ENCODE measurements around the gene GRM5.

Gene GRM5

DNA sequence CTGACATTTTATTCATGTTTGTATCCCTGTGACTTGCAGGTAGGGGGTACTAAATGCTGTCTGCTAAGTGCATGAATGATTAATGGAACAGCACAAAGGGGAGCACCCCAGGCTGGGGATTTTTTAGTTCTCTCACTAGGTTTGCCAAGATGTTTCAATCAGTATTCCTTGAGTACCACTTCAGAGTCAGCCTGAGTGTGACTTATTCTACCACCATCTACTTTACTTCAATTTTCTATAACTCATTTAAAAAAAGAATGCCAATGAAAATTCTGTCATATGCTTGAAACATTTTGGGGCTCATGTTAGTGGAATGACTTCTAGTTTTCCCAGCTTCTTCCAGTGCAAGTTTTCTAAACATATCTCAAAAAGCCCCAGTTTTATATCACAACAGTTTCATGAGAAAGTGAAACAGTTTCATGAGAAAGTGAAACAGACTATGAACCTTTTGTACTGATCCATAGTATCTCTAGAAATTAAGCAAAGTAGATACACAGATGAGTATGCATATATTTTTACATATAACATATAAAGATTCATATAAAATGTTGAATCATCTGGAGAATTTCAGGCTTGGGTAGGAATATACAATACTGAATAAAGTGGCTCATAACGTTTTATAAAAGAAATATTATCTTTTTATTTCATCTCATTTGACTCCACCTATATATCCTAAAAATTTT is 252.4 kb downstream of the GRM5 start:
- TF ChIP-seq, protein P1, sequence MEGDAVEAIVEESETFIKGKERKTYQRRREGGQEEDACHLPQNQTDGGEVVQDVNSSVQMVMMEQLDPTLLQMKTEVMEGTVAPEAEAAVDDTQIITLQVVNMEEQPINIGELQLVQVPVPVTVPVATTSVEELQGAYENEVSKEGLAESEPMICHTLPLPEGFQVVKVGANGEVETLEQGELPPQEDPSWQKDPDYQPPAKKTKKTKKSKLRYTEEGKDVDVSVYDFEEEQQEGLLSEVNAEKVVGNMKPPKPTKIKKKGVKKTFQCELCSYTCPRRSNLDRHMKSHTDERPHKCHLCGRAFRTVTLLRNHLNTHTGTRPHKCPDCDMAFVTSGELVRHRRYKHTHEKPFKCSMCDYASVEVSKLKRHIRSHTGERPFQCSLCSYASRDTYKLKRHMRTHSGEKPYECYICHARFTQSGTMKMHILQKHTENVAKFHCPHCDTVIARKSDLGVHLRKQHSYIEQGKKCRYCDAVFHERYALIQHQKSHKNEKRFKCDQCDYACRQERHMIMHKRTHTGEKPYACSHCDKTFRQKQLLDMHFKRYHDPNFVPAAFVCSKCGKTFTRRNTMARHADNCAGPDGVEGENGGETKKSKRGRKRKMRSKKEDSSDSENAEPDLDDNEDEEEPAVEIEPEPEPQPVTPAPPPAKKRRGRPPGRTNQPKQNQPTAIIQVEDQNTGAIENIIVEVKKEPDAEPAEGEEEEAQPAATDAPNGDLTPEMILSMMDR (IDR thresholded peaks at IDR 0.05; ENCODE audit: low read depth, low read length, missing control alignments) = no peak
- no peak overlapping the region for H3K4me3 ChIP-seq (ENCODE audit: low read depth, low read length)
- no peak for DNase-seq (ENCODE audit: low read depth)

DNA sequence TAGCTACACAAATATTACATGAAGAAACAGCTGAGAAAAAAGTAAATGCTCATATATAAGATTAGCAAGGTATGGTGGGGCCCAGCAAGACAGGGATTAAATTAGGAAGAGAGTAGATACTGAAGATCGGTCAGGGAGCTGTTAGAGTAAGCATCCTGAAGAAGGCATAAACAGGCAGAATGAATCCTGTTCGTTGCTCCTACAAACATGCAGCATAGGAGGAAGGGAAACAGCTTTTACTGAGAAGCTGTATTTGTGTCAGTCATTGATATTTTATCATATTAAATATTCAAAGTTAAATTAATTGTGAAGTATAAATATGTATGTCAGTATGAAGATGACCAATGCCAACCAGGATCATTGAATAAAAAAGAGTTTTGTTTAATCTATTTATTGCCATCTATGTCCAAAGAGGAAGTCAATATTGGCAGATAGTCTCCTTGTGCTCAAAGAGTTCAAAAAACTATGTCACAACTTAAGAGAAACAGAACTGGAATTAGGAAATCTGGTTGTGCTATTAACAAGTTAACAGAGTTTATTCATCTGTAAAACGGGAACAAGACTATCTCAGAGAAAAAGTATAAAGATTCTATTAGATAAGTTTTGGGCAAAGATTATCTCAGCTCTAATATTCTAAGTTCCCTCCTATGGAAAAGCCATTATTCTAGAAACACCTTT is 255.2 kb downstream of the GRM5 start:
- H3K4me3 ChIP-seq (ENCODE audit: low read depth, low read length) = no peak overlapping the region
- TF ChIP-seq, protein P1 (IDR thresholded peaks at IDR 0.05; ENCODE audit: low read depth, low read length, missing control alignments) = no peak
- no peak for DNase-seq (ENCODE audit: low read depth)

DNA sequence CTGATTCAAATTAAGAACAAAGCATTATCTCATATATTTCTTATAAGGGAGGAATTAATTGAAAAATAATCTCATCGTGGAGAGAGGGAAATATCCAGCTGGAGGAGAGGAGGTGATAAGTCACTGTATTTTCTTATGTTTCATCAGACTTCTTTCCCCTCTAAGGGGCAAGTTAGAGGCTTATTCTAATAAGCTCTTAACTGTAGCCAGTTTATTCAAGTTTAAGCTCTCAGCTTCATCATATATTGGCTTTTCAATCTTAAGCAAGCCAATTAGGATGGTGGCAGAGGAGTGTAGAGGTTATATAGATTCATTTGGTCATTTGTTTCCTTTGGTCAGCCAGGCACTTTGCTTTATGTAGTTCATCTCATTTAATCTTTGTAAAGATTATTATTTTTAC is 256.7 kb downstream of the GRM5 start:
- no peak overlapping the region for H3K4me3 ChIP-seq (ENCODE audit: low read depth, low read length)
- no peak for DNase-seq (ENCODE audit: low read depth)
- TF ChIP-seq, protein P1 (IDR thresholded peaks at IDR 0.05; ENCODE audit: low read depth, low read length, missing control alignments) = no peak

DNA sequence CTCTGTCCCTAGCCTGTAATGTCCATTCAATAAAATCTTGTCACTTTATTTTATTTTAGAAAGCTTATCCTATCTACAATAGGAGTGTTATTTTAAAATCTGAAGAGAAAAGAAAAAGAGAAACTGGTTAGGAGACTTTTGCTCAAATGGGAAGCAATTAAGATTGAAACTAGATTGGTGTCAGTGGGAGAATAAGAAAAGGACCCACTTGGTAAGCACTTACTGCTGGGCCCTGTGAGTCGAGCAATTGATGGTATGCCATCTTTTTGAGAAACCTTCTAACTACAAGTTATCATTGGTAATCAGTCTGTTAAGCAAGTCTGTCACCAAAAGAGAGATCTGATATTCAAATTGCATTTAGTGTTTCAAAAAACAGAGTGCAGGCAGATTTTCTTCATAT is 258.4 kb downstream of the GRM5 start:
- no peak for DNase-seq (ENCODE audit: low read depth)
- H3K4me3 ChIP-seq (ENCODE audit: low read depth, low read length) = no peak overlapping the region
- TF ChIP-seq, protein P1 (IDR thresholded peaks at IDR 0.05; ENCODE audit: low read depth, low read length, missing control alignments) = no peak

DNA sequence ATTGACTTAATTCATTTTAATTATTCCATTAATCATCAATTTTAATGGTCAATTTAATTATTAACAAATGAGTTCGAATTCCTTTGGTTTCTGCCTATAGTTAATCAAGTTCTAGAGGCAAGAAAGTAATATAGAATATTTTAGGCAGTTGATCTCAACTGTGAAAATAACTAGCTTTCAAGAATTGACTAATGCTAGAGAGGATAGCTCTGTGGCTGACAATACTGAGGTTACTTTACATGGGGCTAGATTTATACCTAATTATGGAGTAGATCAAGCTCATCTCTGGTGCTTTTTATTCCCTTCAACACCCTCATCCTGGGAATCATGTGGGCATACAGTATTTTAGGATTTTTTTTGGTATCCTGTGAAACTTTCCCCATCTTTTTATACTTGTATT is 259.4 kb downstream of the GRM5 start:
- no peak for DNase-seq (ENCODE audit: low read depth)
- no peak overlapping the region for H3K4me3 ChIP-seq (ENCODE audit: low read depth, low read length)
- TF ChIP-seq, protein P1 (IDR thresholded peaks at IDR 0.05; ENCODE audit: low read depth, low read length, missing control alignments) = no peak

DNA sequence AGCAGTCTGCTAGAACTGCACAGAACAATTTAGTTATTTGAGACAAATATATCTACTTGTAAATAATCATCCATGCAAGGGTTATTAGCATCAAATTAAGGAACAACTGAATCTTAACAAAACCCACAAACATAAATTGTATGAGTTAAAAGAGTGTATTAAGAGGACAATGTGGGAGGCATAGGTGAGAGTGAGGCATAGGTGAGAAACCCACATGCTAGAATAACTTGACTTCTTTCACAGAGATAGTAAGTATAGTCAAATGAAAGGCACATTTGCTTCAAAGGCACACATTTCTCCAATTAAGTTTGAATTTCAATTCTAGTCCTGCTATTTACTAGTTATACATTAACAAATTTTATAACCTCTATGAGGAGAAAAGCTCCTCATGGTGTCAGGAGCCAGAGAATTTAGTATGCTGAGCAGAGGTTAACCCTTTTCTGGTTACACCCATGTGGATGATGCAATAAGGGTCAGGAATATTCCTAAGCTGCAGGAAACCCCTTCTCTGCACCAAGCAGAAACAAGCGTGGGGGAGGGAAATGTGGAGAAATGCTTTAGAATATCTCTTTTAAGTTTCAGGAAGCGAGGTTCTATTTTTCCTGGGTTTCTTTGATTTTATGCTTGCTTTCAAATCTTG is 264.2 kb downstream of the GRM5 start:
- H3K4me3 ChIP-seq (ENCODE audit: low read depth, low read length) = no peak overlapping the region
- TF ChIP-seq, protein P1 (IDR thresholded peaks at IDR 0.05; ENCODE audit: low read depth, low read length, missing control alignments) = no peak
- no peak for DNase-seq (ENCODE audit: low read depth)

Data from GM12864 (cell line).